GM12801 (cell line): ENCODE data around the gene ARSG.

Source experiments
- CTCF ChIP-seq: IDR thresholded peaks from one replicate; pipeline ENCODE4 v1.5.1; 2011; ENCODE audit warnings: control low read depth; ENCODE audit not compliant: insufficient read length; ENCODE audit errors: extremely low read depth

ARSG gene

GRCh38 chr17:68290955-68291835 is at the start of gene ARSG, which contains the start of gene SLC16A6:
ARSG (plus strand) TSS chr17:68291495; CDS start chr17:68307494, 15,999 bp downstream.
SLC16A6 (minus strand) TSS chr17:68291127; CDS start chr17:68278320, 12,807 bp downstream.
- TF ChIP-seq CTCF = no peak

- no peak for TF ChIP-seq CTCF
Observed at GRCh38 chr17:68246271-68247028, 44.8 kb upstream of the ARSG start.

- TF ChIP-seq CTCF = no peak
Observed at GRCh38 chr17:68247445-68248198, 43.7 kb upstream of the ARSG start, which contains the start of gene AMZ2. AMZ2 (plus strand) TSS chr17:68248043; CDS start chr17:68250188, 2,145 bp downstream.

- TF ChIP-seq CTCF = no peak
Observed at GRCh38 chr17:68248199-68248825, 43.0 kb upstream of the ARSG start.

- TF ChIP-seq CTCF = no peak
Observed at GRCh38 chr17:68248891-68249290, 42.4 kb upstream of the ARSG start.

GRCh38 chr17:68249354-68249765 is 41.9 kb upstream of the ARSG start:
- TF ChIP-seq CTCF = no peak

GRCh38 chr17:68255151-68255550 is 36.1 kb upstream of the ARSG start:
- no peak for TF ChIP-seq CTCF
